GM19328 (cell line): ENCODE measurements around the gene DYNLT2.

ENCODE experiments used
- ATAC-seq: cut with Tn5 transposase; IDR thresholded peaks from one replicate; pipeline ENCODE4 v1.9.1; 2021; ENCODE audit warnings: mild to moderate bottlenecking, moderate library complexity; ENCODE audit not compliant: unreplicated experiment

DYNLT2 gene

GRCh38 chr6:169738976-169739529, 12.3 kb downstream of the DYNLT2 start:
- no peak for ATAC-seq

DNA sequence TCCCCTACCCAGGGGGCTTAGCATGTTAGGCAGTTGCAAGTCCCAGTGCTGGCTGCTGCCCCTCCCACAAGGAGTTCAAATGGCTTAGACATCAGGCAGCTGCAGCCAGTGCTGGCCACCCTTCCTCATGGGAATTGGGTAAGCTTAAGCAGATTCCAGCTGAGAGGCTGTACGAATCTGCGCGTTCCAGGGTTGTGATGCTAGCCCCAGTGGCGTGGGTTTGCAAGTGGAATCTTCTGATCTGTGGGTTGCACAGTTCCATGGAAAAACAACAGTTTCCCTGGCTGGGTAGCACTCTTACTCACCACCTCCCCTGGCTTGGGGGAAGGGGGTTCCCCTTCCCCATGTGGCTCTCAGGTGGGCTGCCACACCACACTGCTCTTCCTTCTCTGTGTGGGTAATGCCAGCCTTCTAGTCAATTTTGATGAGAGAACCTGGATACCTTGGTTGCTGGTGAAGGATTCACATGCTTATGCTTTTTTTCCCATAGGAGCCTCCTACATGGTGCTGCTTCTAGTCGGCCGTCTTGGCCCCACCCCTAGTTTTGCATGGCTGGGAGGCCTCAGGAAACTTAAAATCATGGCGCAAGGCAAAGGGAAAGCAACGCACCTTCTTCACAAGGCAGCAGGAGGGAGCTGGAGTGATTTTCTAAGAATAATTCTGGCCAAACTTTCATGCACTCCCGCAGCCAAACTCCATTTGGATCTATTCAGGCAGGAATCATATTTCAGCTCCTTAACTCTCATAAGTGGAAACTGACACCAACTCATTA, 13.0 kb downstream of the DYNLT2 start:
- no peak for ATAC-seq

DNA sequence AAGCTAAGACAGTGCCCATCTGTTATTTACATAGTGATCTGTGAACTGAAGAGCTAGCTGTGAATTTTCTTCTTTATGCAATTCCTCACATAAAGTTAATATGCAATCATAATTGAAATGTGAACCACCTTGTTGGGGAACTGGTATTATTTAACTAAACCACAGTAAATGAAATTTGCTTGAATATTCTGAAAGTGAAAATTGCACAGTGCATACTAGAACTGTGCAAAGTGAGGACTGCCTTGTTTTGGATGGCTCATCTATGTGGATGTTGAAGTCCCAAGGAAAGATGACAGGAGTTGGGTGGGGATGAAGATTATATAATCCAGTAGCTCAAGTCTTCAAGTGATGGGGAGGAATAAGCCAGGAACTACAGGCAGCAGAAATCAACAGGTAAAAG, 21.4 kb downstream of the DYNLT2 start:
- ATAC-seq: no peak

DNA sequence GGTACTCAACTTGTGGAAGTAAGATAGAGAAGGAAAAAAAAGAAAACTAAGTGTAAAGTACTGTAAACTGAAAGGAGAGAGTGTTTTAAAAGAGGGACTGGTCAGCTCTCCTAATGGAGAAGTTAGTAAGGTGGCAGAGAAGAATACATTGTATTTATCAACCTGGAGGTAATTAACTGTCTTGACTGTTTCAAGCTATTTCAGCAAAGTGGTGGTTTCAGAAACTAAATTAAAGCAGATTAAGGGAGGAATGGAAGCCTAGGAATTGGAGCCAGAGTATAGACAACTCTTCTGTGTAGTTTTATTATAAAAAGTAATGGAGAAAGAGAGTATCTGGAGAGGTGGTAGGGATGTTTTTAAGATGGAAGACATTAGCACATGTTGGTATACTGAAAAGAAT, 24.4 kb downstream of the DYNLT2 start:
- no peak for ATAC-seq

DNA sequence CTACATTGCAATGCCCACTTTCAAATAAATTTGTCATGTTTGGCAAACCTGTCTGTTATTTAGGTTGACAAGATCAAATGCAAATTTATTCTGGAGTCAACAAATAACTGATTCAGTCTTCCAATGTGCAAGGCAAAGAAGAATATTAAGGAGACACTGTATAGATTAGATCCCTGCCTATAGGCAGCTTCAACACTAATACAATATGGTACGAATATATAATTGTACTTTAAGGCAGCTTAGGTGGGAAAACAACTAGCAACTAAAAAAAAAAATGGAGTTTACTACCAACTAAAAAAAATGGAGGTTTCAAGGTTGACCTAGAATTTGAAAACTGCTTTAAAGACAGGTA, 25.3 kb downstream of the DYNLT2 start:
- no peak for ATAC-seq

GRCh38 chr6:169725125-169726048, 26.0 kb downstream of the DYNLT2 start:
- no peak for ATAC-seq

DNA sequence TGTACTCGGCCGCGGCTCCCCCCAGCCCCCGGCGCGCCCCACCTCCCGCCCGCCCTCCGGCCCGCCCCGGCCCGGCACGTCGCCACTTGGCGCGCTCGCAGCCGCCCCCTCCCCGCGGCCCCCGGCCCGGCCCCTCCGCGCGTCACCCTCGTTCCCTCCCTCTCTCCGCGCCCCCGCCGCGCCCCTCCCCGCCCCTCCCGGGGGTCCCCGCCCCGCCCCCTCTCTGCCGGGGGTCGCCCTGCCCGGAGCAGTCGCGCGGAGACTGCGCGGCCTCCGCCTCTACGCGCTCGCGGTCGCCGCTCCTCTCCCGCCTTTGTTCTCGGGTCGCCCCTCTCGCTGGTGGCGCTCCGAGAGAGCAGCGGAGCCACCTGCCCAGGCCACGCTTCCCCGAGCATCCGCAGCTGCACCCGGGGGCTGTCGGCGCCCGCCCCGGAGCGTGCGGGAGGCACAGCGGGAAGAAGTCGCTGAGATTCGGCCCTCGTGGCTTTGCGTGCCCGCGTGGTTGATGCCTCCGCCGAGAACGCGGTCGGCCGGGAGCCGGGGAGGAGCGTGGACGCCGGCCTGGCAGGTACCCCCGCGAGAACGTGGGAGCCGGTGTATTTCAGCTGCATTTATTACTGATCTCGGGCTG, 26.8 kb downstream of the DYNLT2 start, which contains the start of gene PHF10:
Gene PHF10 (minus strand): TSS at position 7 of the 631 bp plus-strand sequence. CDS start 569 bp downstream, outside the sequence.
- ATAC-seq: peak; percentile 44

DNA sequence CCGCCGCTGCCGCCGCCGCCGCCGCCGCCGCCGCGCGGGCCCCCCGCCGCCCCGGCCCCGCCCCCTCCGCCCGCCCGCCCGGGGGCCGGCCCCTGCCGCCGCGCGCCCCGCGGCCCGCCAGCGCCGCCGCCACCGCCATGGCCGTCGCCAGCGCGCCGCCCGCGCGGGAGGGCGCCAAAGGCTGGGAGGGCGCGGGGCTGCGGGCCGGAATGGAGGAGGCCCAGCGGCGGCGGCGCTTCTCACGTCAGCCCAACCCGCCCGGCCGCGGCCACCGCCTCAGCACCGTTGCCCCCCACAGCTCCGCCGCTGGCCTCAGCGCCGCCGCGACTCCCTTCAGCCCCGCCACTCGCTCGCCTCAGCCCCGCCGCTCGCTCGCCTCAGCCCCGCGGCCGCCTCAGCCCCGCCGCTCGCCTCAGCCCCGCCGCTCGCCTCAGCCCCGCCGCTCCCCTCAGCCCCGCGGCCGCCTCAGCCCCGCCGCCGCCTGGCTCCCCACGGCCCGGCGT, 27.3 kb downstream of the DYNLT2 start:
- ATAC-seq: peak; percentile 37

- ATAC-seq: peak; percentile 36
Measured at GRCh38 chr6:169723200-169723909, 28.0 kb downstream of the DYNLT2 start.

GRCh38 chr6:169722362-169723199, 28.8 kb downstream of the DYNLT2 start:
- no peak for ATAC-seq

DNA sequence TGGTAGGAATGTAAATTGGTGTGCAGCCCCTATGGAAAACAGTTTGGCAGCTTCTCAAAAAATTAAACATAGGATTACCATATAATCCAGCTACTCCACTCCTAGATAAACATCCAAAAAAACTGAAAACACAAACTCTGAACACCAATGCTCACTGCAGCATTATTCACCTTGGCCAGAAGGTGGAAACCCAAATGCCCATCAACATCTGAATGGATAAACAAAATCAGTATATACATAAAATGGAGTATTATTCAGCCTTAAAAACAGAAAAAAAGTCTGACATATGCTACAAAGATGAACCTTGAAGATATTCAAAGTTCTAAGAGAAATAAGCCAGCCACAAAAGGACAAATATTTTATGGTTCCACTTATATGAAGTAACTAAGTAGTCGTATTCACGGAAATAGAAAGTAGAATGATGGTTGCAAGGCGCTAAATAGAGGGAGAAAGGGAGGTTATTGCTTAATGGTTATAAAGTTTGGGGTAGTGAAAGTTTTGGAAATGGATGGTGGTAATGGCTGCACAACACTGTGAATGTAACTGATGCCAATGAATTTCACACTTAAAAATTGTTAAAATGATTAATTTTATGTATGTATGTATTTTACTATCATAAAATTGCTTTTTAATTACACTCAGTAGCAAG, 31.0 kb downstream of the DYNLT2 start:
- ATAC-seq: no peak

- no peak for ATAC-seq
Measured at GRCh38 chr6:169719117-169719516, 32.3 kb downstream of the DYNLT2 start.

DNA sequence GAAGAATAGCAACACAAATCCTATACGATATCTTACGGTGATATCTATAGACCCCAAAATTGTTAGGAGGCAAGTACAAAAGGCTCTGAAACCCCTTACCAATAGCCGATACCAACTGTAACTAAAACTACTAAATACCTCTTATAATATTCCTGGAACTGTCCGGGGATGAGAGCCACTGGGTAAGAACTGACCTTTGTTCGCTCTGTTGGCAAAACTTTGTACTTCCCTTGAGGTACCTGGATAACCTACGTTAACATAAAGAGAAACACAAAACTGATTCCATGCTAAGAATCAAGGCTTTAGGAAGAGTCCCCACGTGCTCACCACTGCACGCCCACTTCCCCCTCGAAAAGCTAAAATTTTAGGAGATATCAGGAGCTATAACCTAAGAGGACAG, 36.8 kb downstream of the DYNLT2 start:
- no peak for ATAC-seq

GRCh38 chr6:169714178-169714577, 37.2 kb downstream of the DYNLT2 start:
- no peak for ATAC-seq

DNA sequence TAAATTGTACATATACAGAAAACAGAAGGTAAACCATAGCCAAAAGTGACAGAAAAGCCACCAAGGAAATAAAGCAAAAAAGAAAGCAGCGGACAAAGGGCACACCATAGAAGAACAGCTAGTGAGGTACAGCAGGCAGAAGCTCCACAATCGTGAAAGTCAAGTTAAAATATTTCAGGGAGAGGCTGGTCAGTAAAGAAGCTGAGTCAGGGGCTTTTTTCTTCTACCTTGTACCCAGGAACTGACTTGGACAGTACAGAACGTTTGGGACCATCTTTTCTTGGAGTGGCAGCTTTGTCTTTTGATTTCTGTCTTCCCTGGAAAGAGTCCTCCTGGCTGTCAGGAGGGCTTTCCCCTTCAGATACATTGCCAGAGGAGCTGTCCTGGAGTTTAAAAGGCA, 41.4 kb downstream of the DYNLT2 start:
- no peak for ATAC-seq

- no peak for ATAC-seq
Measured at GRCh38 chr6:169709293-169709692, 42.1 kb downstream of the DYNLT2 start.

GRCh38 chr6:169707772-169708171, 43.6 kb downstream of the DYNLT2 start:
- ATAC-seq: no peak

DNA sequence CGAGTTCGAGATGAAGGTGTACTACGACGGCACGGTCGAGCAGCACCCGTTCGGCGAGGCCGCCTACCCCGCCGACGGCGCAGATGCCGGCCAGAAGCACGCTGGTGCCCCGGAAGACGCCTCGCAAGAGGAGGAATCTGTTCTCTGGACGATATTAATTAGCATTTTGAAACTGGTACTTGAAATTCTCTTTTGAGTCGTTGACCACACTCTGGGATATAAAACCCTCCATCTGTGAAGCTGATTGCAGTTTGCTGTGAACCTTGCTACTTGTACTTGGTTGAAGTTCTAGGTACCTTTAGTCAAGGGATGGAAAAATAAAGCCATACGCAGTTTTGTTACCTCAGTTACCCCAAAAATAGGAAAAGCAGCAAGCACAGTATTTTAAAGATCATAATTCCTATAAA, 48.5 kb downstream of the DYNLT2 start:
- ATAC-seq: peak; percentile 6
